IMR-90 (cell line): ENCODE results near the gene RAC2. TPM values are rescaled to one million over a fixed set of nuclear protein-coding genes. Genes with fewer than 3 reads are reported as not detected.

Experiments used
- ATAC-seq: fragments of 200-7000 bp; cut with Tn5 transposase; 2 replicates; pipeline ENCODE4 v1.9.1; 2020; ENCODE audit warnings: low read depth, mild to moderate bottlenecking, moderate library complexity
- BruUV-seq: library from RNA; stranded (reverse); fragments of 400-500 nt; replicated peaks from 2 replicates; lab custom pipeline; 2021; lab: Mats Ljungman, UMichigan
- CTCF ChIA-PET: fragments of 300-600 bp; formaldehyde crosslinking; extraction: SDS; loops from one replicate; lab custom pipeline; 2021; ENCODE audit warnings: antibody characterized with exemption; lab: Yijun Ruan, JAX
- POLR2A ChIA-PET: fragments of 300-600 bp; sonication (Branson Sonifier 250); formaldehyde crosslinking; loops from one replicate; lab custom pipeline; 2022; ENCODE audit warnings: antibody characterized with exemption; ENCODE audit not compliant: unreplicated experiment; lab: Charles Lee
- DNase-seq: peaks from one replicate; pipeline ENCODE4 v3.0.0; 2013
- H2AFZ ChIP-seq: replicated peaks from 2 replicates; pipeline ENCODE3; 2013; ENCODE audit warnings: low read length, mild to moderate bottlenecking; ENCODE audit not compliant: poor library complexity
- H2AK5ac ChIP-seq: 2 replicates; pipeline ENCODE4 v1.6.1; 2013; ENCODE audit warnings: low read depth, low read length, inconsistent platforms
- H2AK9ac ChIP-seq: replicated peaks from 2 replicates; pipeline ENCODE3; 2013; ENCODE audit warnings: mild to moderate bottlenecking, low read depth, low read length, moderate library complexity; ENCODE audit not compliant: poor library complexity
- H2BK120ac ChIP-seq: 2 replicates; pipeline ENCODE4 v1.6.1; 2013; ENCODE audit warnings: low read depth, low read length, inconsistent platforms
- H2BK15ac ChIP-seq: 3 replicates; pipeline ENCODE4 v1.6.1; 2013; ENCODE audit warnings: low read depth, low read length, inconsistent platforms
- H2BK20ac ChIP-seq: 2 replicates; pipeline ENCODE4 v1.6.1; 2013; ENCODE audit warnings: low read depth, mild to moderate bottlenecking, inconsistent platforms, low read length, moderate library complexity
- H2BK5ac ChIP-seq: 2 replicates; pipeline ENCODE4 v1.6.1; 2013; ENCODE audit warnings: mild to moderate bottlenecking, low read depth, low read length, inconsistent platforms; ENCODE audit not compliant: poor library complexity, severe bottlenecking
- H3K14ac ChIP-seq: replicated peaks from 2 replicates; pipeline ENCODE4 v1.6.1; 2013; ENCODE audit warnings: low read depth, low read length, inconsistent platforms
- H3K18ac ChIP-seq: 2 replicates; pipeline ENCODE4 v1.6.1; 2013; ENCODE audit warnings: low read depth, low read length, control low read depth
- H3K23ac ChIP-seq: 2 replicates; pipeline ENCODE4 v1.6.1; 2013; ENCODE audit warnings: low read depth, low read length, inconsistent platforms
- H3K27ac ChIP-seq: 2 replicates; pipeline ENCODE4 v1.5.1; 2013; ENCODE audit warnings: mild to moderate bottlenecking, control low read depth, low read length; ENCODE audit not compliant: insufficient read depth
- H3K27me3 ChIP-seq: 2 replicates; pipeline ENCODE4 v1.6.1; 2013; ENCODE audit warnings: low read length; ENCODE audit not compliant: control insufficient read depth, insufficient read depth
- H3K36me3 ChIP-seq: 2 replicates; pipeline ENCODE4 v1.6.1; 2013; ENCODE audit warnings: low read length, mixed read lengths; ENCODE audit not compliant: control insufficient read depth, insufficient read depth
- H3K4ac ChIP-seq: 2 replicates; pipeline ENCODE4 v1.6.1; 2013; ENCODE audit warnings: low read depth, low read length, inconsistent platforms
- H3K4me1 ChIP-seq: 2 replicates; pipeline ENCODE4 v1.6.1; 2013; ENCODE audit warnings: low read length, mixed read lengths; ENCODE audit not compliant: control insufficient read depth, insufficient read depth
- H3K4me2 ChIP-seq: 2 replicates; pipeline ENCODE4 v1.6.1; 2013; ENCODE audit warnings: low read depth, mild to moderate bottlenecking, control low read depth, low read length, moderate library complexity
- H3K4me3 ChIP-seq: 2 replicates; pipeline ENCODE4 v1.5.1; 2013; ENCODE audit warnings: low read depth, mild to moderate bottlenecking, control low read depth, low read length, moderate library complexity; ENCODE audit not compliant: insufficient read depth
- H3K56ac ChIP-seq: 2 replicates; pipeline ENCODE4 v1.6.1; 2013; ENCODE audit warnings: low read length, inconsistent platforms; ENCODE audit not compliant: insufficient read depth; ENCODE audit errors: extremely low read depth
- H3K79me1 ChIP-seq, 2 experiments: 2 replicates each; pipeline ENCODE4 v1.6.1; 2013; ENCODE audit warnings: low read length in 2 of 2, inconsistent platforms in 1 of 2, low read depth in 1 of 2
- H3K9ac ChIP-seq: 2 replicates; pipeline ENCODE4 v1.6.1; 2013; ENCODE audit warnings: low read depth, low read length, control low read depth
- H3K9me1 ChIP-seq: 2 replicates; pipeline ENCODE4 v1.6.1; 2013; ENCODE audit warnings: low read length, inconsistent platforms; ENCODE audit not compliant: insufficient read depth
- H3K9me3 ChIP-seq: 2 replicates; pipeline ENCODE4 v1.6.1; 2013; ENCODE audit warnings: low read length; ENCODE audit not compliant: control insufficient read depth, insufficient read depth
- H4K20me1 ChIP-seq: 2 replicates; pipeline ENCODE4 v1.6.1; 2013; ENCODE audit warnings: low read length, inconsistent platforms; ENCODE audit not compliant: insufficient read depth
- H4K5ac ChIP-seq: 2 replicates; pipeline ENCODE4 v1.6.1; 2013; ENCODE audit warnings: mild to moderate bottlenecking, low read depth, low read length, control low read depth
- H4K8ac ChIP-seq, 2 experiments: 2 replicates each; pipeline ENCODE4 v1.6.1; 2013; ENCODE audit warnings: low read depth in 2 of 2, low read length in 2 of 2, control low read depth in 1 of 2, inconsistent platforms in 1 of 2
- H4K91ac ChIP-seq: 2 replicates; pipeline ENCODE4 v1.6.1; 2013; ENCODE audit warnings: low read depth, low read length, inconsistent platforms; ENCODE audit not compliant: insufficient read depth
- BHLHE40 ChIP-seq: fragments of 150-350 bp; IDR thresholded peaks from 2 replicates; pipeline ENCODE4 v1.6.1; 2016; ENCODE audit warnings: mild to moderate bottlenecking, low read depth, low read length
- CEBPB ChIP-seq: IDR thresholded peaks from 2 replicates; pipeline ENCODE4 v1.6.1; 2012; ENCODE audit warnings: low read depth, low read length, improper control_type of control experiment
- CHD1 ChIP-seq: IDR thresholded peaks from 2 replicates; pipeline ENCODE4 v1.6.1; 2012; ENCODE audit warnings: low read depth, low read length, improper control_type of control experiment
- CTCF ChIP-seq: conservative IDR thresholded peaks from 2 replicates; pipeline ENCODE4 v1.5.1; 2012; ENCODE audit warnings: mild to moderate bottlenecking, low read depth, low read length, improper control_type of control experiment
- ELK1 ChIP-seq: fragments of 150-350 bp; IDR thresholded peaks from 2 replicates; pipeline ENCODE4 v1.6.1; 2016; ENCODE audit warnings: low read depth, mild to moderate bottlenecking, low read length, moderate library complexity, borderline replicate concordance
- FOS ChIP-seq: fragments of 150-350 bp; IDR thresholded peaks from 2 replicates; pipeline ENCODE4 v1.6.1; 2016; ENCODE audit warnings: low read depth, low read length
- MAFK ChIP-seq: IDR thresholded peaks from 2 replicates; pipeline ENCODE4 v1.6.1; 2012; ENCODE audit warnings: low read depth, low read length, improper control_type of control experiment
- MAZ ChIP-seq: IDR thresholded peaks from 2 replicates; pipeline ENCODE4 v1.6.1; 2012; ENCODE audit warnings: low read depth, mild to moderate bottlenecking, low read length, improper control_type of control experiment, moderate library complexity, borderline replicate concordance
- MXI1 ChIP-seq: IDR thresholded peaks from 2 replicates; pipeline ENCODE4 v1.6.1; 2012; ENCODE audit warnings: low read depth, mild to moderate bottlenecking, low read length, moderate library complexity, borderline replicate concordance
- NFE2L2 ChIP-seq: fragments of 150-350 bp; IDR thresholded peaks from 2 replicates; pipeline ENCODE4 v1.6.1; 2016; ENCODE audit warnings: low read depth, mild to moderate bottlenecking, low read length
- POLR2A ChIP-seq: IDR thresholded peaks from 2 replicates; pipeline ENCODE4 v1.6.1; 2012; ENCODE audit warnings: mild to moderate bottlenecking, low read depth, low read length
- RAD21 ChIP-seq: IDR thresholded peaks from 2 replicates; pipeline ENCODE4 v1.6.1; 2012; ENCODE audit warnings: low read length, improper control_type of control experiment
- RCOR1 ChIP-seq: IDR thresholded peaks from 2 replicates; pipeline ENCODE4 v1.6.1; 2012; ENCODE audit warnings: mild to moderate bottlenecking, low read length, improper control_type of control experiment; ENCODE audit not compliant: insufficient replicate concordance
- RFX5 ChIP-seq: IDR thresholded peaks from 2 replicates; pipeline ENCODE4 v1.8.0; 2012; ENCODE audit warnings: low read depth, mild to moderate bottlenecking, low read length, moderate library complexity
- SMC3 ChIP-seq: fragments of 150-350 bp; IDR thresholded peaks from 2 replicates; pipeline ENCODE4 v1.6.1; 2016; ENCODE audit warnings: low read depth, mild to moderate bottlenecking, antibody characterized with exemption, low read length, moderate library complexity
- USF2 ChIP-seq: fragments of 150-350 bp; IDR thresholded peaks from 2 replicates; pipeline ENCODE4 v1.6.1; 2017; ENCODE audit warnings: mild to moderate bottlenecking, antibody characterized with exemption, low read length, low read depth
- WGBS, 2 experiments: methylation state at CpG; one replicate each; pipeline versions ENCODE4 v1.1.5 to v1.1.7; 2013; ENCODE audit warnings: missing lambda C conversion rate in 2 of 2; ENCODE audit not compliant: insufficient read length in 1 of 2; ENCODE audit errors: extremely low coverage in 2 of 2; 5-methylcytosine and 5-hydroxymethylcytosine counted together
- dilution Hi-C: fragments of 300-500 bp; cut with HindIII; formaldehyde crosslinking; loops from one replicate; pipeline ENCODE4 v1.14.3; 2018; ENCODE audit warnings: low sequenced_read_pairs; ENCODE audit not compliant: unreplicated experiment
- in situ Hi-C: fragments of 300-500 bp; cut with MboI; formaldehyde crosslinking; loops from 3 replicates; pipeline ENCODE4 v1.14.3; 2019; ENCODE audit warnings: low sequenced_read_pairs, inconsistent platforms, mixed read lengths
- intact Hi-C: fragments of 100-400 bp; cut with micrococcal nuclease; formaldehyde crosslinking; loops from 2 replicates; pipeline ENCODE4 v1.10.0; 2022
- polyA plus RNA-seq, 3 experiments: library from polyadenylated mRNA; depleted of rRNA; stranded (reverse); fragments of >200 nt; gene quantifications; 2 replicates each; pipeline ENCODE4 v1.2.3, GENCODE V29; 2012; ENCODE audit warnings: low replicate concordance in 1 of 3
- total RNA-seq: library from RNA; depleted of rRNA; stranded (reverse); fragments of >200 nt; gene quantifications from 2 replicates; pipeline ENCODE4 v1.2.3, GENCODE V29; 2012

The RAC2 gene
- total and polyA plus RNA-seq, 2 of the 4 experiments (the other 2 are of a cell fraction): 10.0 to 72.3 TPM

GRCh38 chr22:37202001-37202555, 42.0 kb downstream of the RAC2 start:
- dilution Hi-C loops: no loop called here
- ATAC-seq: no peak
- no peak overlapping the region for H4K8ac ChIP-seq
- no peak for DNase-seq
- no peak overlapping the region for H2AFZ ChIP-seq
- H3K4ac ChIP-seq: no peak overlapping the region
- no peak overlapping the region for H3K56ac ChIP-seq
- no peak overlapping the region for H2BK20ac ChIP-seq
- TF ChIP-seq ELK1: no peak
- TF ChIP-seq USF2: no peak
- no peak for TF ChIP-seq RAD21
- TF ChIP-seq RCOR1: no peak
- TF ChIP-seq RFX5: no peak
- no peak for TF ChIP-seq MAFK
- TF ChIP-seq CTCF: no peak
- TF ChIP-seq MXI1: no peak
- TF ChIP-seq FOS: no peak
- TF ChIP-seq MAZ: no peak
- TF ChIP-seq SMC3: no peak
- TF ChIP-seq BHLHE40: no peak
- TF ChIP-seq NFE2L2: no peak
- no peak for TF ChIP-seq POLR2A
- TF ChIP-seq CEBPB: no peak
- no peak for TF ChIP-seq CHD1
- H3K9ac ChIP-seq: no peak overlapping the region
- no peaks in the 10 kb centered on the region for H4K20me1 ChIP-seq
- H2AK9ac ChIP-seq: no peak overlapping the region
- CTCF ChIA-PET: interaction anchor here (0.6 kb wide), 1 partner anchor 60 kb away, joined by 4 read pairs; no protein-coding TSS in a partner anchor
- no peak overlapping the region for H3K23ac ChIP-seq
- in situ Hi-C loops: no loop called here
- H3K27me3 ChIP-seq: no peaks in the 10 kb centered on the region
- H3K79me1 ChIP-seq: peaks cover 0 to 6% of the 10 kb centered on the region in 2 experiments; a peak in 1 of 4 replicates
- no peak overlapping the region for H3K14ac ChIP-seq
- H2AK5ac ChIP-seq: no peak overlapping the region
- H3K4me2 ChIP-seq: no peak overlapping the region
- intact Hi-C loops: no loop called here
- H3K18ac ChIP-seq: no peak overlapping the region
- H2BK120ac ChIP-seq: no peak overlapping the region
- no peak overlapping the region for H3K27ac ChIP-seq
- peaks cover 7% of the 10 kb centered on the region for H3K9me1 ChIP-seq
- no peak overlapping the region for H4K91ac ChIP-seq
- H2BK15ac ChIP-seq: no peak overlapping the region
- POLR2A ChIA-PET: no interaction called here
- no peak overlapping the region for H2BK5ac ChIP-seq
- no peak overlapping the region for H4K5ac ChIP-seq
- BruUV-seq: no TSS peak
- H3K4me3 ChIP-seq: no peak overlapping the region
- no peaks in the 10 kb centered on the region for H3K36me3 ChIP-seq
- H3K4me1 ChIP-seq: peaks cover 14% of the 10 kb centered on the region
- H3K9me3 ChIP-seq: no peaks in the 10 kb centered on the region
- WGBS, 2 experiments: 93% methylated on average over 2 of the region's 5 CpGs; no CpG with 5 or more reads in 1 of the 2 experiments
